HG02642 (cell line): ENCODE data around the gene PCSK5.
"Not testable (repeated sequence)": the region's sequence is repeated elsewhere in the genome, so short reads cannot be mapped to it uniquely, and the experiment has no call there.

Experiments used
- ATAC-seq: cut with Tn5 transposase; IDR thresholded peaks from one replicate; pipeline ENCODE4 v1.9.1; 2021; ENCODE audit warnings: mild to moderate bottlenecking; ENCODE audit not compliant: unreplicated experiment, poor library complexity

PCSK5 gene

DNA sequence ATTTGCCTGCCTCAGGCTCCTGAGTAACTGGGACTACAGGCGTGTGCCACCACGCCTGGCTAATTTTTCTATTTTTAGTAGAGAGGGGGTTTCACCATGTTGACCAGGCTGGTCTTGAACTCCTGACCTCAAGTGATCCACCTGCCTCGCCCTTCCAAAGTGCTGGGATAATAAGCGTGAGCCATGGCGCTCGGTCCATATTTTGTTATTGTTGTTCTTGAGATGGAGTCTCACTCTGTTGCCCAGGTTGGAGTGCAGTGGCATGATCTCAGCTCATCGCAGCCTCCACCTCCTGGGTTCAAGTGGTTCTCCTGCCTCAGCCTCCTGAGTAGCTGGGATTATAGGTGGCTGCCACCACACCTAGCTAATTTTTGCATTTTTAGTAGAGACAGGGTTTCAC, 433.6 kb downstream of the PCSK5 start:
- not testable (repeated sequence) for ATAC-seq

- ATAC-seq: no peak
Measured at GRCh38 chr9:76330034-76330433, 439.6 kb downstream of the PCSK5 start.

- ATAC-seq: no peak
Measured at GRCh38 chr9:76333388-76333787, 442.9 kb downstream of the PCSK5 start.

GRCh38 chr9:76333964-76334363, 443.5 kb downstream of the PCSK5 start:
- no peak for ATAC-seq

DNA sequence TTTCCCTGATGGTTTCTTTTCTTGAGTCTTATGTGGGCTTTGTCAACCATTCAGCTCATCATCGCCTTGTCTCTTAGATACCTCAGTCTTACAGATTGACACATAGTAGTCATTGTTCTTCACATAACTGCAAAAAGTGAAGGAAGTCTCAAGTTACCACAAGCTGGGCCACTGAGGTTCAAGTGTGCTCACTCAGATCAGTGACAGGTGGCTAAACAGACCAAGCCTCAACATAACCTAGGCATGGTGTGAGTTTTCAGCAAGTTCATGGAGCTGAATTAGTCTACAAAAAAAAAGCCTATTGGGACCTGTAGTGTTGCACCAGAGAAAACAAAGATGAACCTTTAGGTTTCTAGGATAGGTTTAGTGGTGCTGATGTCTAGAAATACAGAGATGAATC, 445.6 kb downstream of the PCSK5 start:
- ATAC-seq: no peak

DNA sequence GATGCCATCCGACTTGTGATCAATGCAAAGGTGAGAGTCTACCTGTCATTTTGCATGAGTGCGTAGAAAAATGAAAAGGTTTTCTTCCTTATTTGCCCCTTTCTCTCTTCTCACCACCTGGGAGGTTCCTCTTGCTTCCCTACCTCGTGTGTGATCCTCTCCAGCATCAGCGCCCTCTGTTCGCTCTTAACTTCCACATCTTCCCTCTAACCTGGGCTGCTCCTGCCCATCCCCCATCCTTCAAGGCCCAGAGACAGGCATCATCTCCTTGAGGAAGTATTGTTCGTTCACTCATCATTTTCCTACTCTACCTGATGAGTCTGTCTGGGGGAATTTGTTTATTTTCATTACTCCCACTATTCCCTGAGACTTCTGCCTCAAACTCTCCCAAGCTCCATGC, 447.9 kb downstream of the PCSK5 start:
- ATAC-seq: no peak

DNA sequence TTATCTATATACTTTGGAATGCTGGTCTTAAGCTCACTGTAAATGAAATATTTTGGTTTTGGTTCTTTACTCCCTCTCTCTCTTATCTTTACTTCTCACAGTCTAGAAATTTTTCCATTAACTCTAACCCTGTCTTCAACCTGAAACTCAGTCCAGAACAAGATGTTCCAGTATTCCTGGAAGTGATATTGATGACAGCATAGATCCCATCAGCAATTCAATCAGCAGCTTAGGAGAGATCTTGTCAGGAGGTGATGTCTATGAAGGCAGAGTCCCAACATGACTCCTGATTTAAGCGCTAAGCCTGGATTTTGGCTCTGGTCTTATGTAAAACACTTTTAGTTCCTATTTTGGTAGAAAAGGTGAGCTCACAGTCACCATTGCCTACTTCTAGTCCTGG, 451.1 kb downstream of the PCSK5 start:
- ATAC-seq: no peak

- ATAC-seq: no peak
Measured at GRCh38 chr9:76342201-76342600, 451.7 kb downstream of the PCSK5 start.

GRCh38 chr9:76342858-76343257, 452.4 kb downstream of the PCSK5 start:
- ATAC-seq: no peak

DNA sequence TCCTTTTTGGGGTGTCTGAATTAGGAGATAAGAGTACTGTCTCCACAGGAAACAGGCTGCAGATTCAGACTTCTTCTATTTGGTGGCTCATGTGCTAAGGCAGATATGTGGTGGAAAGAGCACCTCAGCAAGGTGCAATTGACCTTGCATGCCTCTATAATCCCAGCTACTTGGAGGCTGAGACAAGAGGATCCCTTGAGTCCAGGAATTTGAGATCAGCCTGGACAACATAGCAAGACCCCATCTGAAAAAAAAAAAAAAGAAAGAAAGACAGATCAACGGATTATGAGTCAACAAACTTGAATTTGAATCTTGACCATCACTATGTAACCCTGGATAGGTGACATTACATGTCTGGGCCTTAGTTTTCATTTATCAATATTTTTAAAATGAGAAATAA, 459.4 kb downstream of the PCSK5 start:
- ATAC-seq: no peak

DNA sequence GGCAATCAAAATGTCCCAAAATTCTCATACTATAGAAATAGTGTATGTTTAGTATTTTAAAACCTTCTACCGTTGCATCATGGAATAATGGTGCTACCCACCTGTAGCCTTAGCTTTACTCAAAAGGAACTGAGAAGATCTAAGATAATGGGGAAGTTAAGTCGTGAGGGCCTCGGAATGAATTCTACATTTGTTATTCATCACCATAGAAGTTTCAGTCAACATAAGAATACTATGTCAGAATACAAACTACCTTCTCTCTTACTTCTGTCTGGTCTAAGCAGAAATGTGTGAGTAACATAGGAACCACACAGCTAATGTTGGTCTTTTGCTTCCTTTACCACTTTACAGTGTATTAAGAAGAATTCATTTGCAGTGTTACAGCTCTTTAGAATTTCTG, 460.5 kb downstream of the PCSK5 start:
- ATAC-seq: no peak

DNA sequence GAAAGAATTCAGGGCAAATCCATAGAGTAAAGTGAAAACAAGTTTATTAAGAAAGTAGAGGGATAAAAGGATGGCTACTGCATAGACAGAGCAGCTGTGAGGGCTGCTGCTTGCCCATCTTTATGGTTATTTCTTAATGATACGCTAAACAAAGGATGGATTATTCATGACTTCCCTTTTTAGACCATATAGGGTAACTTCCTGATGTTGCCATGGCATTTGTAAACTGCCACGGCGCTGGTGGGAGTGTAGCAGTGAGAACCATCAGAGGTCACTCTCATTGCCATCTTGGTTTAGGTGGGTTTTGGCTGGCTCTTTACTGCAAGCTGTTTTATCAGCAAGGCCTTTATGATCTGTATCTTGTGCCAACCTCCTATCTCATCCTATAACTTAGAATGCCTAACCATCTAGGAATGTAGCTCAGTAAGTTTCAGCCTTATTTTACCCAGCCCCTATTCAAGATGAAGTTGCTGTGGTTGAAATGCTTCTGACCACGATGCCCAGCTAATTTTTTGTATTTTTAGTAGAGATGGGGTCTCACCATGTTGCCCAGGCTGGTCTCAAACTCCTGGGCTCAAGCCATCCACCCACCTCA, 461.6 kb downstream of the PCSK5 start:
- ATAC-seq: no peak

- no peak for ATAC-seq
Measured at GRCh38 chr9:76353280-76353679, 462.8 kb downstream of the PCSK5 start.

DNA sequence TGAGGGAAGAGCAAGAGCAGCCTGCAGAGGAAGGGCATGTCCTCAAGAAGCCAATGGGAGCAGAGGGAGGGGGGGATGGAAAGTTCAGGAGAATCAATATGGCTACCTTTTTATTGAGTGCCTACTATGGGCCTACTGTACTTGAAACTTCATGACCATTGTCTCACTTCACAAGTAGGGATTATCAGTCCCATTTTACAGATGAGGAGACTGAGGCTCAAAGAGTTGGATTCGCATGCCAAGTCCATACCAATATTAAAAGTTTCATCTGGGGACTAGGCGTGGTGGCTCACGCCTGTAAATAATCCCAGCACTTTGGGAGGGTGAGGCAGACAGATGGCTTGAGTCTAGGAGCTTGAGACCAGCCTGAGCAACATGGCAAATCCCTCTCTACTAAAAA, 463.7 kb downstream of the PCSK5 start:
- no peak for ATAC-seq

DNA sequence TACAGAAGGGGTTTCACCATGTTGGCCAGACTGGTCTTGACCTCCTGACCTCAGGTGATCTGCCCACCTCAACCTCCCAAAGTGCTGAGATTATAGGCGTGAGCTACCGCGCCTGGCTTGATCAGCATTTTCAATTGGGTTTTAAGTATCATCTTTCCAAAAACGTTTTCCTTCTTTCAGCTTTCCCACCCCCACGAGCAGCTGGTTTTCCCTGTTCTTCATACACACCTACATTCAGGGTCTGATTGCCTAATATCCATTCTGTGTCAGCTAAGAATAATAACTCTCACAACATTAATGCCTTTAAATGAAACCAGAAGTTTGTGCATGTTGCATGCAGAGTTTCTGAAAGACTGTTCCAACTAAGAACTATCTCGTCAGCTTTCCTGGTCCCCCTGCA, 465.4 kb downstream of the PCSK5 start:
- ATAC-seq: no peak

GRCh38 chr9:76357555-76357954, 467.1 kb downstream of the PCSK5 start:
- ATAC-seq: no peak

DNA sequence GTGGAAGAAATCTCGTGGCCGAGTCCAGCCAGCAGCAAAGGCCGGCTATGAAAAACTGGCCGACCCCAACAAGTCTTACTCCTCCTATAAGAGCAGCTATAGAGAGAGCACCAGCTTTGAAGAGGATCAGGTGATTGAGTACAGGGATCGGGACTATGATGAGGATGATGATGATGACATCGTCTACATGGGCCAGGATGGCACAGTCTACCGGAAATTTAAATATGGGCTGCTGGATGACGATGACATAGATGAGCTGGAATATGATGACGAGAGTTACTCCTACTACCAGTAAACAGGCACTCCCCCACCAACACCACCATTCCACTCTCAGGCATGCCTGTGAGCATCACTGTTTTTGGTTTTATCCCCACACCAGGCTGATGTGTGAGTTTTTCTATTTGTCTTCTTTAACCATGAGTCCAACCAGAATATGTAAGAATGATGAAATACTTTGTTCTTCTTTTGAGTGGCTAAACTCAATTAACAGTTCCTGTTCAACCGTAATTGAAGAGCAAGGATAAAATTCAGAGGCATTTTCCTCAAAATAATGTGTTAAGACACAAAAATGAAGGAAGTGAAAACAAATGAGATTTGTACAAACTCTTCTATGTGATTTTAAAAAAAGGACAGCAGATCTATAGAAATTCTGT, 468.3 kb downstream of the PCSK5 start:
- no peak for ATAC-seq

DNA sequence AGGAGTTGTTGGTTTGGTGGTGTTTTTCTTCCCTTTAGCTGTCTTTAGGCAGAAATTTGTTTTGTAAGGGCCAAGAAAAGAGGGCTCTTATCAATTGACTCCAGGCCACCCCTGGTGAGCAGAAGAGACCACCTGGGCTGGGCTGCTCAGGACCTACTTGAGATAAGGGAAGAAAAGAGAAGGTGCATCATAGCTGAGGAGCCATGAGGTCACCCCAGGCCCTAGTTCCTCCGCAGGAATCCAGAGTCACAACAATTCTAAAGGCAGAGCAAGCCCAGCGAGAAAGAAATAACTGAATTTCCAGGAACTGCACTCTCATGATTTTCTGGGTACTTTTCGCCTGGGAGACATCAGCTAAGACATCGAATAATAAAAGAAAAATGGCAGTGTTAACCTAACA, 468.9 kb downstream of the PCSK5 start:
- ATAC-seq: no peak

DNA sequence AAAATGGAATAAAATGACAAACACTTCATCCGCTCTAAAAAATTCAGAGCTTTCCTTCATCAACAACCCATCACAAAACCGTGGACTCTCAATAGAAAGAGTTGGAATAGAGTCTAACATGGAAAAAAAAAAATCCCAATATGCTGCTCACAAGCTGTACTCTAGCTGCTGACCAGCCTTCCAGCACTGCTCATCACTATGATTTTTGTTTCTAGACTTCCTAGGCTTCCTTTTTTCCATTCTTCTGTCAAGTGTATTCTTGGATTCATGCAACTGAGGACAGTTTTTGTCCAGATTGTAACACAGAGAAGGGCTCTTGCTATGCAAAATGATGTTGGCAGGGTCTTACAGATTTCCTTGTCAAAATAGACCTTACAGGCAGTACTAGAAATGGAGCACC, 469.3 kb downstream of the PCSK5 start:
- no peak for ATAC-seq

GRCh38 chr9:76362332-76363031, 472.0 kb downstream of the PCSK5 start:
- not testable (repeated sequence) for ATAC-seq

DNA sequence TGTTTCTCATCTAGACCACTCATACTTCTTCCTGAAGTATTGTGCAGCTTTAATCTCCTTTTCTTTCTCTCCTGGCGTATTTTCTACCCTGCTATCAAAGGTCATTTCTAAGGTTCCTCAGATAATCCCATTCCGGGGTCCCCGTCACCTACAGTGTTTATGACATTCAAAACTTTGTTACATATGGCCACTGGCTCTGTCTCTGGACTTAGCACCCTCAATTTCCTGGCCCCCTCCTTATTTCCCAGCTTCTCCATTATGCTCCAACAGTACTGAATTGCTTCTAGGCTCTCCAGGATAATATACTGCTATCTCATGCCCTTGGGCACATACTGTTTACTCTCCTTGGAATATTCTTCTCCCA, 472.5 kb downstream of the PCSK5 start:
- no peak for ATAC-seq

DNA sequence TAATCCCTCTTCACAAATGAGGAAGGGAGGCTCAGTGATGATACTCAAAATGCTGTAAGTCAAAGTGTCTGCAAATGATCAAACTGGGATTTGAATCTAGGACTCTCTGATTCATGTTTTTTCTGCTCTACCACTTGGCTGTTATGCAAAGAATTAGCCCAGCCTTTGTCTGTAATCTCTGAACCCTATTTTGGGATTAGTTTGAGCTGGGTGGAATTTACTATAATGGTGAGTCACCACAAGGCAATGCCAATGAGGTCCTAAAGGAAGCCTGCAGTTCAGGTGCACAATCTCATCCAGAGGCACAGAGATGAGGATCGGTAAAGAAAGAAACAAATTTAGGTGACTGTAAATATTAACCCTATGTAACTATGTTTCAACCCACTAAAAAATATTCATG, 474.6 kb downstream of the PCSK5 start:
- no peak for ATAC-seq
